Effector memory CD4-positive, alpha-beta T cell (primary cell): ENCODE measurements around the gene ANLN.
"Not testable (repeated sequence)": the region's sequence is repeated elsewhere in the genome, so short reads cannot be mapped to it uniquely, and the experiment has no call there.

Source experiments
- DNase-seq, 3 donors: peaks; one replicate each; pipeline ENCODE4 v3.0.0-alpha.2; 2020
- H3K27ac ChIP-seq: 2 replicates; pipeline ENCODE4 v1.7.0; 2013; ENCODE audit warnings: mild to moderate bottlenecking, low read length, moderate library complexity; ENCODE audit not compliant: insufficient read depth, poor library complexity, severe bottlenecking
- H3K27me3 ChIP-seq: replicated peaks from 2 replicates; pipeline ENCODE4 v1.7.0; 2013; ENCODE audit warnings: mild to moderate bottlenecking, low read length; ENCODE audit not compliant: insufficient read depth, control insufficient read depth, poor library complexity, severe bottlenecking
- H3K36me3 ChIP-seq: 2 replicates; pipeline ENCODE4 v1.7.0; 2013; ENCODE audit warnings: mild to moderate bottlenecking, low read length, moderate library complexity; ENCODE audit not compliant: control insufficient read depth, insufficient read depth
- H3K4me1 ChIP-seq: 2 replicates; pipeline ENCODE4 v1.7.0; 2013; ENCODE audit warnings: low read length, mild to moderate bottlenecking; ENCODE audit not compliant: control insufficient read depth, insufficient read depth, poor library complexity, severe bottlenecking
- H3K4me3 ChIP-seq: 2 replicates; pipeline ENCODE4 v1.7.0; 2013; ENCODE audit warnings: low read length, low read depth, mild to moderate bottlenecking; ENCODE audit not compliant: insufficient read depth, poor library complexity, severe bottlenecking
- H3K9me3 ChIP-seq: 2 replicates; pipeline ENCODE4 v1.7.0; 2013; ENCODE audit warnings: mild to moderate bottlenecking, low read length, moderate library complexity; ENCODE audit not compliant: control insufficient read depth

ANLN gene

GRCh38 chr7:36459236-36459960 lies 69.7 kb downstream of the ANLN start:
- DNase-seq: no peak
- no peaks in the 10 kb centered on the region for H3K36me3 ChIP-seq
- no peaks in the 10 kb centered on the region for H3K27me3 ChIP-seq
- no peaks in the 10 kb centered on the region for H3K9me3 ChIP-seq
- H3K27ac ChIP-seq: no peak overlapping the region
- H3K4me3 ChIP-seq: no peak overlapping the region
- no peaks in the 10 kb centered on the region for H3K4me1 ChIP-seq

GRCh38 chr7:36460811-36461429 lies 71.3 kb downstream of the ANLN start:
- Histone ChIP-seq H3K4me1 (no peaks in the 10 kb centered on the region), H3K36me3 (no peaks in the 10 kb centered on the region), H3K27me3 (no peaks in the 10 kb centered on the region), H3K9me3 (no peaks in the 10 kb centered on the region), H3K4me3 (no peak overlapping the region), H3K27ac (no peak overlapping the region)
- no peak for DNase-seq

GRCh38 chr7:36462551-36463137 lies 73.0 kb downstream of the ANLN start:
- no peaks in the 10 kb centered on the region for H3K9me3 ChIP-seq
- no peak for DNase-seq
- no peak overlapping the region for H3K4me3 ChIP-seq
- H3K36me3 ChIP-seq: no peaks in the 10 kb centered on the region
- H3K27ac ChIP-seq: no peak overlapping the region
- H3K27me3 ChIP-seq: no peaks in the 10 kb centered on the region
- no peaks in the 10 kb centered on the region for H3K4me1 ChIP-seq

- Histone ChIP-seq H3K27me3 (no peaks in the 10 kb centered on the region), H3K9me3 (no peaks in the 10 kb centered on the region), H3K36me3 (no peaks in the 10 kb centered on the region), H3K4me3 (no peak overlapping the region), H3K4me1 (no peaks in the 10 kb centered on the region), H3K27ac (no peak overlapping the region)
- DNase-seq: no peak
Observed at GRCh38 chr7:36464271-36464670, 74.6 kb downstream of the ANLN start.

GRCh38 chr7:36466001-36466400 lies 76.3 kb downstream of the ANLN start:
- not testable (repeated sequence) for H3K27ac ChIP-seq, H3K4me3 ChIP-seq, DNase-seq, H3K4me1 ChIP-seq, H3K9me3 ChIP-seq, H3K27me3 ChIP-seq, H3K36me3 ChIP-seq

GRCh38 chr7:36468370-36469101 lies 78.9 kb downstream of the ANLN start:
- Histone ChIP-seq H3K27me3 (no peaks in the 10 kb centered on the region), H3K4me1 (no peaks in the 10 kb centered on the region), H3K36me3 (no peaks in the 10 kb centered on the region), H3K27ac (no peak overlapping the region), H3K4me3 (no peak overlapping the region), H3K9me3 (no peaks in the 10 kb centered on the region)
- no peak for DNase-seq

GRCh38 chr7:36469236-36469635 lies 79.6 kb downstream of the ANLN start:
- no peak overlapping the region for H3K27ac ChIP-seq
- no peaks in the 10 kb centered on the region for H3K27me3 ChIP-seq
- DNase-seq: no peak
- no peaks in the 10 kb centered on the region for H3K4me1 ChIP-seq
- H3K4me3 ChIP-seq: no peak overlapping the region
- no peaks in the 10 kb centered on the region for H3K36me3 ChIP-seq
- no peaks in the 10 kb centered on the region for H3K9me3 ChIP-seq

GRCh38 chr7:36472141-36472729 lies 82.6 kb downstream of the ANLN start:
- Histone ChIP-seq H3K4me3 (no peak overlapping the region), H3K4me1 (no peaks in the 10 kb centered on the region), H3K36me3 (no peaks in the 10 kb centered on the region), H3K9me3 (no peaks in the 10 kb centered on the region), H3K27me3 (no peaks in the 10 kb centered on the region), H3K27ac (no peak overlapping the region)
- no peak for DNase-seq

- Histone ChIP-seq H3K27me3 (no peaks in the 10 kb centered on the region), H3K36me3 (no peaks in the 10 kb centered on the region), H3K27ac (no peak overlapping the region), H3K4me3 (no peak overlapping the region), H3K9me3 (no peaks in the 10 kb centered on the region), H3K4me1 (no peaks in the 10 kb centered on the region)
- no peak for DNase-seq
Observed at GRCh38 chr7:36473454-36474282, 84.0 kb downstream of the ANLN start.
